T47D (cell line): ENCODE results near the gene ZNF584.
"Not testable (repeated sequence)": the region's sequence is repeated elsewhere in the genome, so short reads cannot be mapped to it uniquely, and the experiment has no call there.

ENCODE experiments used
- DNase-seq, 2 experiments: peaks; one replicate each; pipeline versions ENCODE4 v3.0.0 to v3.0.0-alpha.2; 2011 to 2012; ENCODE audit warnings: low read depth in 1 of 2, low spot score in 1 of 2
- JUND ChIP-seq: IDR thresholded peaks from 2 replicates; pipeline ENCODE4 v1.6.1; 2012; ENCODE audit warnings: low read depth
- in situ Hi-C: cut with HindIII; loops from 2 replicates; pipeline ENCODE4 v1.10.0; 2016; ENCODE audit warnings: low sequenced_read_pairs, low pct_unique_long_range_greater_than_20kb

ZNF584 gene

DNA sequence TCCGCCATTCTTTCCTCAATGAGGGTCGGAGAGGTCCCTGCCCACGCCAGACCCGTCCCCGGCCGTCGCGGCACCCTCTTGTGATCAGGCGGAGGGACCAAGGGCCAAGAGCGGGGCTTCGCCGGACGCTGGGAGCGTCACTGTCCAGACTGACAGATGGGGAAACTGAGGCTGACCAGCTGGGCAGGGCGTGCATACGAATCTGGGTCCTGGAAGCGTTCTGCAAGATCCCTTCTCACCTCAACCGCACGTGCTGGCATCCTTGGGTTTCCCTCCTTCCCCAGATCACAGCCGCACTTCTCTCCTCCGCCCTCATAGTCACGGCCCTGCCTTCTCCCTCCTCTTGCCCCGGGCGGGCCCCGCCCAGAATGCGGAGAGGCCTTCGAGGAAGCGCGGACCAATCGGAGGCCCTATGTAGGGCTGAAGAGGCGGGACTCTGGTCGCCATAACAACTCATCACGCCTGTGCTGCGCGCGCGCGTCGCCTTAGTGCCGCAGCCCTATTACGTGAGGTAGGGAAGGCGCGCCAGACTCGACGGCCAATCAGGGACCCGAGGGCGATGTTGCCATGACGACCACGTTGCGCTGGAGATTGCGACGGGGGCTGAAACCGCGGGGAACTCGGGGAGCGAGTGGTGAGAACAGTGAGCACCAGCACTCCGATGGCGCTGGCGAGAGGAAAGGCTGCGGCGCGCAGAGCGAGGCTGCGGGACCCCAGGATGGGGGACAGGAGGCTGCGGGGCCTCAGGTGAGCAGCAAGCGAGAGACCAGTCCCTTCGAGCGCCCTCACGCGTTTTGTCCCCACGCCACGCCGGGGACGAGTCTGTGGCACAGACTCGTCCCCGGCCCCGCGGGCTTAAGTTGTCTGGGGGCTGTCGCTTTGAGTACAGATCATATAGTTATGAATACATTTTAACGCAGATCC lies 7.3 kb upstream of the ZNF584 start:
- peak; percentile 98 to 99 for DNase-seq
- no peak for TF ChIP-seq JUND
- in situ Hi-C loops, result no loop called here

- no peak for TF ChIP-seq JUND
- DNase-seq, result no peak
- in situ Hi-C loops, result no loop called here
Observed at GRCh38 chr19:58401840-58402421, 6.5 kb upstream of the ZNF584 start.

- DNase-seq, in situ Hi-C loops: not testable (repeated sequence)
Observed at GRCh38 chr19:58403920-58404478, 4.5 kb upstream of the ZNF584 start.

- in situ Hi-C loops, result no loop called here
- DNase-seq, result peak in 1 of 2 experiments; percentile 48
- TF ChIP-seq JUND, result no peak
Observed at GRCh38 chr19:58406818-58407657, 1.4 kb upstream of the ZNF584 start.

GRCh38 chr19:58407658-58408151 lies 744 bp upstream of the ZNF584 start:
- in situ Hi-C loops, result no loop called here
- DNase-seq, result no peak
- TF ChIP-seq JUND, result no peak

GRCh38 chr19:58409010-58409790 lies 751 bp downstream of the ZNF584 start:
- DNase-seq, result peak in 1 of 2 experiments; percentile 40
- no peak for TF ChIP-seq JUND
- in situ Hi-C loops, result no loop called here

- TF ChIP-seq JUND, result no peak
Observed at GRCh38 chr19:58416604-58417003, 8.2 kb downstream of the ZNF584 start.

DNA sequence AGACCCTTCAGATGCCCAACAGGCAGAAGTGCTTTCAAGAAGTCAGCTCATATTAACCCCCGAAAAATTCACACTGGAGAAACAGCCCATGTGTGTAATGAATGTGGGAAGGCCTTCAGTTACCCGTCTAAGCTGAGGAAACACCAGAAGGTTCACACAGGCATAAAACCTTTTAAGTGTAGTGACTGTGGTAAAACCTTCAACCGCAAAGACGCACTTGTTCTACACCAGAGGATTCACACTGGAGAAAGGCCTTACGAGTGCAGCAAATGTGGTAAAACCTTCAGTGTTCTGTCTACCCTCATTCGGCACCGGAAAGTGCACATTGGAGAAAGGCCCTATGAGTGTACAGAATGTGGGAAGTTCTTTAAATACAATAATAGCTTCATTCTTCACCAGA lies 8.6 kb downstream of the ZNF584 start:
- in situ Hi-C loops, result no loop called here
- DNase-seq, result no peak
- no peak for TF ChIP-seq JUND

More at GRCh38 chr19:58416604-58417003, 8.2 kb downstream of the ZNF584 start:
- DNase-seq, result no peak
- in situ Hi-C loops, result no loop called here

DNA sequence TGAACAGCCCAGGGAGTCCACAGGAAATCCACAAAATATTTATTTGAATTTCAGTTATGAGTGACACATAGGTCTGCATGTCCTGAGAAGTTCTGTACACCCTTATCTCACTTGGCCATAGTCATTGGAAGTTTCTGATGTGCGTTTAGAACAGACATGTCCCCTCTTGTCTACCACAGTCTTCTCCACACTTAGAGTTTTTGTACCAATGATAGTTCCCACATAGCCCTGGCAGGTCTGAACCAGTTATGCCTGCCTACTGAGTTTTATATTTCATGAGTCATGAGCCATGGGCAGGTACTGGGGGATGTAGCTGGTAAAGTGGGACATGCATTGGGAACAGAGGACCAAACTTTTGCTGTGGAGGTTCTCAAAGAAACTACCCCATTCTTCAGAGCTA lies 20.2 kb downstream of the ZNF584 start:
- in situ Hi-C loops, result no loop called here
- no peak for DNase-seq
- TF ChIP-seq JUND, result no peak

DNA sequence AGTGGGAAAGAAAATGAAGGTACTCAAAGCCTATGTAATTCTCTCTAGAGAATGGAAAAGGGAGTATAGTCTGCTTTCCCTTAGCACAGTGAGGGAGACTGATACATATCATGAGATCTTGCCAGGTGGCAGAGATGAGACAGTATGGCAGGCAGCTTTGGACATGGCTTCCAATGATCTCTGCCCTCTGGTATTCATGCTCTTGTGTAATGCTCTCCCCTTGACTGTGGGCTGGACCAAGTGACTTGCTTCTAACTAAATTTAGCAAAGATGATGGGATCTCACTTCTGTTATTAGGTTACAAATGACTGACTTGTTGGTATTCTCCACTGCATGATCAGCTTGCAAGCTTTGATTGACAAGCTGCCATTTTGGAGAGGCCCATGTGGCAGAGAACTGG lies 21.3 kb downstream of the ZNF584 start:
- in situ Hi-C loops, result no loop called here
- DNase-seq, result no peak
- TF ChIP-seq JUND, result no peak

DNA sequence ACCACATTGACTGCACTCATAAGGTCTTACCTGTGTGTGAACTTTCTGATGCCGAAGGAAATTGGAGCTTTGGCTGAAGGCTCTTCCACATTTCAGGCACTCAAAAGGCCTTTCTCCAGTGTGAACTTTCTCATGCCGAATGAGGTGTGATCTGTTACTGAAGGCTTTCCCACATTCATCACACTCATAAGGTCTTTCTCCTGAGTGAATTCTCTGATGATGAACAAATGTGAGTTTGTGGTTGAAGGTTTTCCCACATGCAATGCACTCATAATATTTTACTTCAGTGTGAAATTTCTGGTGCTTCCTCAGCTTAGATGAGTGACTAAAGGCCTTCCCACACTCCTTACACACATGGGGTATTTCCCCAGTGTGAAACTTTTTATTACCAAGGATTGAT lies 25.8 kb downstream of the ZNF584 start:
- TF ChIP-seq JUND, result no peak
- in situ Hi-C loops, result no loop called here
- no peak for DNase-seq
